Eye (tissue), 1 donor: ENCODE results near the gene ZBTB7B.

Experiments
- DNase-seq: peaks from one replicate; pipeline ENCODE4 v3.0.0-alpha.2; 2015

ZBTB7B gene

GRCh38 chr1:155042789-155043188 is 40.2 kb downstream of the ZBTB7B start:
- no peak for DNase-seq

DNA sequence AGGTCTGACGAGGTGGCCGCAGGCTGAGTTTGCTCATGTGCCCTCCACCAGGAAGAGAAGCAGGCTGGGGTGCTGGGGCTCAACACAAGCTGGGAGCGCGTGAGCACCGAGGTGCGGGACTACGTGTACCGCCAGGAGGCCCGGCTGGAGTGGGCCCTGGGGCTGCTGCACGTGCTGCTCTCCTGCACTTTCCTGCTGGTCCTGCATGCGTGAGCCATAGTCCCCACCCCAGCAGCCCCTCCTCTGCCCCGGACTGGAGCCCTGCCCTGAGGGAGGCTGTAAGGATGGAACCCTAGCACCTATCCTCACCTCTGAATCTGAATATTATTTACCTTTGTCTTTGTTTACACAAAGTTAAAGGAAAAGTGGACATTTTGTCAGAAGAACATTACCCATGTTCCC is 40.7 kb downstream of the ZBTB7B start:
- no peak for DNase-seq

DNA sequence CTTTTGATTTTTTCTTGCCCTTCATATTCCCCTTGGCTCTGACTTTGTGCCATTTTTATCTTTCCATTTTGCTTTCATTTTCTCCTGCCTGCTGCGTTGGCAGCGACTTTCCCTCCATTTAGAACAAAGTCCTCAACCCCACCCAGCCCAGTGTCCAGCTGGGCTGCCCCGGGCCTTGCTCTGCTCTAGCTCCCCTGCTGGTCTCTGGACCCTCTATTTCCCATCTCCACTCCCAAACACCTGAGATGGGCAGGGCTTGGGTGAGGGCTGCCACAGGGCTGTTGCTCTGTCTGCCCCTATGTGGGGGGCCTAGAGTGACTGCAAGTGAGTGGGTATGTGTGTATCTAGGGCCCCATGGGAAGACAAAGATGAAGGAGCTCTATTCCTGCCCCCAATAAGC is 41.2 kb downstream of the ZBTB7B start:
- no peak for DNase-seq

DNA sequence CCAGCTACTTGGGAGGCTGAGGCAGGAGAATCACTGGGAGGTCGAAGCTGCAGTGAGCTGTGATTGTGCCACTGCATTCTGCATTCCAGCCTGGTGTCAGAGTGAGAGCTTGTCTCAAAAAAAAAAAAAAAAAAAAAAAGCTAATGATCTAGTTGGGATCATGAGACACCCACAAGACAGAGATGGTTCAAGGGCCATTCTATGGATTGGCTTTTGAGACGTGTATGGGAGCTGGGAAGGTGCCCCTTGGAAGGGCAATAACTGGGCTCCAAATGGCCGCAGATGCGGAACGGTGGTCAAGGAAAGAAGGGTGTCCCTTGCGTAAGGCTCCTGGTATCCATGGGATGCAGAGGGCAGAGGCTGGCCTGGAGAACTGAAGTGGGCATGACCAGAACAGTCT is 41.8 kb downstream of the ZBTB7B start:
- DNase-seq, result no peak

GRCh38 chr1:155044812-155045657 is 42.4 kb downstream of the ZBTB7B start:
- DNase-seq, result peak; percentile 82

GRCh38 chr1:155048449-155049334 is 46.1 kb downstream of the ZBTB7B start:
- DNase-seq, result no peak

DNA sequence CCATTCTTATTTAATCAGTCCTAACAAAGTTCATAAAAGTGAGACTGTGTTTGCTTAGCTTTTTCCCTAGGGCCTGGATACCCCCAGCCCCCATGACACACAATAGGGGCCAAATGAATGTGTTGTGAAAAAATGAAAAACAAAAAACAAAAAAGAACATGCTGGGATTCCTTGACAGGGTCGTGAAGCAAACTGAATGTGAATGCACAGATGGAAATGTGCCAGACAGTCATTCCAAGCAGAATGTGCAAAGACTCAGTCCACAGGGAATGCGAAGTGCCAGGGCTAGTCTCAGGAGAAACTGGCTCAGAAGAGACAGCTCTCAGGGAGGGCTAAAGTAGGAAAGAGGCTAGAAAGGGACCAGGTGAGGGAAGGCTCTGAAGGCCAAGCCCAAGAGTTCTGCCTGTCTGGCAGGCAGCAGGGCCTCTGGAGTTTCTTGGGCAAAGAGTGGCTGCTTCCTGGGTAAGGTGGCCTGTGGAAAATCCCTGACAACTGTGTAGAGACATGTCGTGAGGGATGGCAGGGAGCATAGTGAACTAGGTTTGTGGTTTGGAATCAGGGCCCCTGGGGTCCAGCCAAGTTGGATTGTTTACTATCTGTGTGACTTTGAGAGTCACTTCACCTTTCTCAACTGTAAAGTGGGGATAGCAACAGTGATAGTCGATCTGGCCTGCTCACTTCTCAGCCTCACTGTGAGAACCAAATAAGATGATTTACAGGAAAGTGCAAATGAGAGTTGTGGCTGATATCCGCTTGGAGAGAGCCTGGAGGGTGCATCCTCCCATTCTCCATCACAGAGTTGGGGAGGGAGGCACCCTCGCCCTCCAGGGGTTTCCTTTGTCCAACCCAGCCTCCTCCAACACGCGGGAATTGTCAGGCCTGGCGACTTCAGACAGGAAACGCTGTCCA is 47.3 kb downstream of the ZBTB7B start:
- DNase-seq, result peak; percentile 44

DNA sequence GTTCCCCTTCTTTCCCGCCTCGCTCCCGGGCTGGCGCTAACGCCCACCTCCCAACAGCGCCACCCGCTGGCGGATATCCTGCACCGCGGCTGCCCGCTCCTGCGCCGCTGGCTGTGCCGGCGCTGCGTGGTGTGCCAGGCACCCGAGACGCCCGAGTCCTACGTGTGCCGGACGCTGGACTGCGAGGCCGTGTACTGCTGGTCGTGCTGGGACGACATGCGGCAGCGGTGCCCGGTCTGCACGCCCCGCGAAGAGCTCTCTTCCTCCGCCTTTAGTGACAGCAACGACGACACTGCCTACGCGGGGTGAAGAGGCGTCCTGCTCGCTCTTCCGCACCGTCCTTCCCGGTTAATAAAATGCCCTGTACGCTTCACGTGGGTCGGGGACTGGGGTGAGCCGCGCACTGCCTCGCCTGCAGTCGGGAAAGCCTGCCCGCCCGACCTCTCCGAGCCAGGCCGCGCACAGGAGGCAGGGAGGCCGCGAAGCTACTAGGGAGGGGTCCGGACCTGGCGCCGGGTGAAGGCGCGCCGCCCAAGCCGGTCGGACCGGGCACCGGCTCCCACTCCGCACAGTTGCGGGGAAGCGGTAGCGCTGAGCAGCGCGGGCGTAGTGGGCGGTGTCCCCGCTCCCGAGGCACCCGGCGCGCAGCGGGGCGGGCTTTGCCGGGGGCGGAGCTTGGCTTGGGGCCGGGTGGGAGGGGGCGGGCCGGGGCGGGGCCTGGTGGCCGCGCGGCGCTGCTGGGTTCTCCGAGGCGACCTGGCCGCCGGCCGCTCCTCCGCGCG is 48.1 kb downstream of the ZBTB7B start, which contains the start of gene ADAM15:
ADAM15 (plus strand) TSS at position 757 of the 782 bp plus-strand sequence. CDS start 71 bp downstream, outside the sequence.
- DNase-seq, result peak; percentile 95

DNA sequence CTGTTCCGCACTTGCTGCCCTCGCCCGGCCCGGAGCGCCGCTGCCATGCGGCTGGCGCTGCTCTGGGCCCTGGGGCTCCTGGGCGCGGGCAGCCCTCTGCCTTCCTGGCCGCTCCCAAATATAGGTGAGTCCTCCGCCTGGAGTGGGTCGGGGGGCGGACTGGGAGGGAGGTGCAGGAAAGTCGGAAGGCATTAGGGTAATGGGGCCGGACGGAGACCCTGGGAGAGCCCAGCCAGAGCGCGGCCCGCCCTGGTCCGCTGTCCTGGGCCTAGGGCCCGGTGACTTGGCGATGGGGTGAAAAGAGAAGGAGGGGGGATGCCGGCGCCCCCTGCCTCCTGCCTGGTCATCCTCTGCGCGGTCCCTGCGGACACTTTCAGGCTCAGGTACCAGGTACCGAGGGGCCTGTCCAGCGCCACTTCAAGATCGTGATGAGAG is 48.8 kb downstream of the ZBTB7B start:
- no peak for DNase-seq

DNA sequence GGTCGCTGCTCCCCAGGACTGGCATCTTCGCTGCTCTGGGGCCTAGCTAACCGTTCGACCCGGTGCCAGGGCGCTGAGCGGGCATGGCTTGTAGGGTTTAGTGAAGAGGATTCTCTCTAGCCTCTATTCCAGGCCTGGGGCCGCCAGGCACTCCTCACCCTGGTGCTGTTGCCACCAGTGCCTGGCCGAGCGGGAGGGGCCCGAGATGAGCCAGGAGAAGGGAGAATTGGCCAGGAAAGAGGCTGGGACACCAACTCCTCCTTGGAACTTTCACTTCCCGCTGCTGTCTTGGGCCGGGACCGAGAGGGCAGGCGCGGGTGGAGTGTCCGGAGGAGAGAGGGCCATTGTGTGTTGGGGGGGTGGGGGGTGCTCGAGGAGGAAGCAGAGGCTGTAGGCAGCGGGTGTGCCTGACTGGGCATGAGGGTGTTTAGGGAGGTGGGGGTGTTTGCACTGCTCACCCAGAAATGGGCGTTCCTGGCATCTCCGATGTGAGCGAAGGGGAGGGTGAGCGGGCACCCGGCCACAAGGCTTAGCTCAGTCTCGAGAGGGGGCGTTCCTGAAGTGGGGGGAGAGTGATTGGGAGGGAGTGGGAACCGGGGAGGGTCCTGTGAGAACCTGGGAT is 49.3 kb downstream of the ZBTB7B start:
- peak; percentile 30 for DNase-seq

DNA sequence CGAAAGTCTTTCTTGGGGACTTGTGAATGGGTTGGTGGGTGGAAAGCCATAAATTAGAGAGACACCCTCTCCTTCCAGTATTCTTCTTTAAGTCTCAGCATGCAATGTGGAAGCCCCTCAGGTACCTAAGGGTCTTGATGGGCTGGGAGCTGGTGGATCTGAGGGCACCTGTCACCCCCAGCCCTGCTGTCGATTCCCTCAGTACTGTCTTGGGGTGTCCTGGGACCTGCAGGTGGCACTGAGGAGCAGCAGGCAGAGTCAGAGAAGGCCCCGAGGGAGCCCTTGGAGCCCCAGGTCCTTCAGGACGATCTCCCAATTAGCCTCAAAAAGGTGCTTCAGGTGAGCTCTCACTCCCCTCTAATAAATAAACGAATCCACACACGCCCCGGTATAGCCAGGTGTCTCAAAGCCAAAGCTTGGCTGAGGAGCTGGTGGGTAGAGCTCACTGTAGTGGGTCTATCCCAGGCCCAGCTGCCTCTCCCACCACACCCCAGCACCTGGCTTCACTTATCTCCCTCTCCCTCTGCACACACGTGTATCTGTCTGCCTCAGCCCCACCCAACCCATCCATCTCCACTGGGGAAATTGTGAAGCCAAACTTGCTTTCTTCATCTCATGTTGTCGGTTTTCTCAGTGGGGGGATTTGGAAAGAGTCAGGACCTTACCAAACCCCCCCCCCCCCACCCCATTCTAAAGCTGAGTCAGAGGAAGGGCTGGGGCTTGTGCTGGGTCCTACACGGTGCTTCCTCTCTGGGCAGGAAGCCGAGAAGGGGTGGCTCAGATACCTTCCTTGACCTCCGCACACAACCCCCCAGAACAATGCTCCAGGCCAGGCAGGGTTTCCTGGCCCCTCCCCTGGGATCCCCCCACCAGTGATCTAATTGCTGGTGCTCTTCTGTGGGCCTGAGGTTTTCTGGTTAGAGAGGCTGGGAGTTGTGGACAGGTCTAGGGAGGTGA is 50.1 kb downstream of the ZBTB7B start:
- DNase-seq, result no peak

DNA sequence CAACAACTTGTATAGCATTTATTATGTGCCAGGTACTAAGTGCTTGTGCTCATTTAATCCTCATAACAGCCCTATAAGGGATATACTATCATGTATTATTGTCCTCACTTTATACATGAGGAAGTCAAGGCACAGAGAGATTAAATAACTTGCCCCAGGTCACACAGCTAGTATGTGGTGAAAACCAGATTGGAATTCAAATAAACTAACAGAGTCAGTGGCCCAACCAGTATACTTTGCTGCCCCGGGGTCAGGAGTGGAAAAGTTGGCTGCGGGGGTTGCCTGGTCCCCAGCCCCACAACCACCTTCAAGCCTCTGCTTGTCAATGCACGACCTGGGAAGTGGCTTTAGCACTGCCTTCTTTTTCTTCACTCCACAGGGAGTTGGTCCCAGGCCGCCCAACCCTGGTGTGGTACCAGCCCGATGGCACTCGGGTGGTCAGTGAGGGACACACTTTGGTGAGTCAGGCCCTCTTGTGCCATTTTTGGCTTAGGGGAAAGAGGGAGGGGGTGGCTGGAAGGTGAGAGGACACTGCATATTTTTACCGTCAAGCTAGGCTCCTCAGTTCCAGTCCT is 51.0 kb downstream of the ZBTB7B start:
- DNase-seq, result no peak

DNA sequence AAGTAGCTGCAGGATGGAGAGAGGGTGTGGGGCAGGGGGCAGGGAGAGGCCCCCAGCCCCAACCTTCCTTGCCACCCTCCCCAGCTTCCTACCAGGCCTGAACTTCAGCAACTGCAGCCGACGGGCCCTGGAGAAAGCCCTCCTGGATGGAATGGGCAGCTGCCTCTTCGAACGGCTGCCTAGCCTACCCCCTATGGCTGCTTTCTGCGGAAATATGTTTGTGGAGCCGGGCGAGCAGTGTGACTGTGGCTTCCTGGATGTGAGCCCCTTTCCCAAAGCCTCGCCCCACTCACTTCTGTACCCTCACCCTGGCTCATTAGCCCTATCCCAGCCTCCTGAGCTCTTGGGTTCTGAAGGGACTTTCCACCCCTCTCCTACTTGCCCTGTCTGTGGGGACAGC is 54.5 kb downstream of the ZBTB7B start:
- no peak for DNase-seq

DNA sequence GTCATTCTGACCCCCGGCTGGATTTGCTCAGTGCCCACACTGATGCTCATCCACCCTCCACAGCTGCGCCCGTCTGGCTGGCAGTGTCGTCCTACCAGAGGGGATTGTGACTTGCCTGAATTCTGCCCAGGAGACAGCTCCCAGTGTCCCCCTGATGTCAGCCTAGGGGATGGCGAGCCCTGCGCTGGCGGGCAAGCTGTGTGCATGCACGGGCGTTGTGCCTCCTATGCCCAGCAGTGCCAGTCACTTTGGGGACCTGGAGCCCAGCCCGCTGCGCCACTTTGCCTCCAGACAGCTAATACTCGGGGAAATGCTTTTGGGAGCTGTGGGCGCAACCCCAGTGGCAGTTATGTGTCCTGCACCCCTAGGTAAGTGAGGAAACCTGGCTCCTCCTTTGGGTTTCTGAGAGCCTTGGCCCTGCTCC is 55.2 kb downstream of the ZBTB7B start:
- no peak for DNase-seq

DNA sequence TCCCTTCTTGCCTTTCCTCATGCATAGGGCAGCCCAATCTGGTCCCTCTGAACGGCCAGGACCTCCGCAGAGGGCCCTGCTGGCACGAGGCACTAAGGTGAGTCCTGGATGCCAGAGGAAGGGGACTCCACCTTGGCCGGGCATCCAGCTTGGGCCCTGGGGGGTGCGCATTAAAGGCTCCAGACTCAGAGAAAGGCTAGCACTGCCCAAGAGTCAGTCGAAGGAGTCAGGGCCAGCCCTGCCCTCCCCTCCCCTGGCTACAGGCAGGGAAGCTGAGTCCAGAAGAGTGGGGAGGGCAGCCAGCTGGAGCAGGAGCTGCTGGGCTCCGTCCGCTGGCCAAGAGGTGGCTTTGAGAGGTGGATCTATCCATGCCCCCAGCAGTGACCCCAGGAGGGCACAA is 58.1 kb downstream of the ZBTB7B start:
- no peak for DNase-seq

DNA sequence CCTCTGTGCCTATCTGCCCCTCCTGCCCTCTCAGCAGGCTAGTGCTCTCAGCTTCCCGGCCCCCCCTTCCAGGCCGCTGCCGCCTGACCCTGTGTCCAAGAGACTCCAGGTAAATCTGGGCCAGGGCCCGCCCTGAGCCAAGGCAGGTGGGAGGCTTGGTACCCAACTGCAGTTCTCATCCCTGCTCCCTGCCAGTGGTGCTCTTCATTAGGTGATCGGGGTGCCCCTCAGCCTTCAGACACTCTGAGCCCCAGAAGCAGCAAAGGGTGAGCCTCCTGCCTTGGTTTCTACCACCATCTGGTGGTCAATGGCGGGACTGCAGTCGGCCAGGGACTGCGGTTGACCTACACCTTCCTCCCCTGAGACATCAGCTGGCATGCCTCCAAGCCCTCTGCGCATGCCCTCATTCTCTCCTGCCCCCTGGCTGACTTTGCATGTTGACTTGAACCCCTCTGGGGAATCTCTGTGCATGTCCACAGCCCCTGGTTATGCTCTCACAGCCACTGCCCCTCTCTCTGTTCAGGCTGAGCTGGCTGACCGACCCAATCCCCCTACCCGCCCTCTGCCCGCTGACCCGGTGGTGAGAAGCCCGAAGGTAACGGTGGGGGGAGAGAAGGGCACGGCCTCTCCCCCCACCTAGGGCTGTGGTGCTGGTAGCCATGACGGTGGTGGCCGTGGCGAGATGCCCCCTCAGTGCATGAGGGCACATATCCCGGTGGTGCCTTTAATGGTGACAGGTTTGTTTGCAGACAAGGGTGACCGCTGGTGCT is 59.0 kb downstream of the ZBTB7B start:
- DNase-seq, result peak; percentile 97

GRCh38 chr1:155062151-155062686 is 59.6 kb downstream of the ZBTB7B start:
- DNase-seq, result peak; percentile 72

GRCh38 chr1:155062702-155063411 is 60.3 kb downstream of the ZBTB7B start:
- DNase-seq, result peak; percentile 91
